Measurements from ENCODE around the gene CELF3.
A peak's percentile ranks its signal among the peaks of the same experiment; 100 is the strongest.

CELF3 gene

DNA sequence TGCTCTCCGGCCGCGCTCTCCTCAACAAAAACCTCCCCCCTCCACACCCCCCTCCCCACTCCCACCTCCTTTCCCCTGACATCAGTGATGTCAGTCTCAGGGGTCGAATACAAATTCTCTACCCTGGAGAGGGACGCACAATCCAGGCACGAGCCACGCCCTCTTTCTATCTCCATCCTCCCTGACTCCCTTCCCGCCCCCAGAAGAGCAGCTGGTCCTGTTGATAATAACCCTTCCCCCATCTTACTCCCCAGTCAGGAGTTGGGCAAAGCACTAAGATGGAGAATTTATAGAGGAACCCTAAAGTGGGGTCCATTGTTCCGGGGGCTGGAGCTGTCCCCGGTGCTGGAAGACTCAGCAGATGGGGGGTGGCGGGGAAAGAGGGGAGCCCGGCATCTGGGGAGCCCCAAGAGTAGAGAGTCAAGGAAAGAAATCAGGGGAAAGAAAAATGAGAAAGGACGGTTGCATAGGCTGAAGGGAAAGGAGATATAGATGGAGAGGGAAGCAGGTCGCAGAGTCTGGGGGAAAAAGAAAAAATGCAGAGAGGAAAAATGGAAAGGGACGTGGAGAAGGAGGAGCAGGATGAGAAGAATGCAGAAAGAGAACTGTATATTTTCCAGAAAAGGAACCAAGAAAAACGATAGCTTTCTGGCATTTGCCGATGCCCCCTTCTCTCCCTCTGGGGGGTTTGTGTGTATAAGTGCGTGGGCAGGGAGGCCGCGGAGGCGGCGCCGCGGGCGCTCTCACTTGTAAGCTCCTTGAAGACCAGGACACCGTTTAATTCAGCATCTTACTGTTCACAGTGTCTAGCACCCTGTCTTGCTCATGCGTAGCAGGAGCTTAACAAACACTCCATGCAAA is at the start of gene CELF3:
Gene CELF3 (minus strand): TSS at position 33 of the 861 bp plus-strand sequence. CDS start 783 bp downstream, outside the sequence.
- H3K27ac ChIP-seq: no peak within 1 kb of the TSS
- H3K4me1 ChIP-seq (ENCODE audit: low read depth, poor library complexity, severe bottlenecking): peaks cover 25% of the 10 kb centered on the region
- H3K9ac ChIP-seq: no peak within 1 kb of the TSS
- no peak within 1 kb of the TSS for H3K4me2 ChIP-seq
- no peaks in the 10 kb centered on the region for H3K36me3 ChIP-seq (ENCODE audit: insufficient read depth)
- no peak for TF ChIP-seq CTCF (conservative IDR thresholded peaks at IDR 0.05; ENCODE audit: low read depth, low read length)
- peaks cover 78% of the 10 kb centered on the region for H3K27me3 ChIP-seq (ENCODE audit: insufficient read depth, low read depth)
- peak within 1 kb of the TSS; percentile 34 for H3K4me3 ChIP-seq (IDR thresholded peaks at IDR 0.05; ENCODE audit: insufficient read depth, low read depth, low read length)
- H2AFZ ChIP-seq (ENCODE audit: low read depth): no peak within 1 kb of the TSS
- H4K20me1 ChIP-seq (ENCODE audit: insufficient read depth): no peaks in the 10 kb centered on the region
- H3K79me2 ChIP-seq (ENCODE audit: insufficient read depth, low read depth): no peaks in the 10 kb centered on the region

DNA sequence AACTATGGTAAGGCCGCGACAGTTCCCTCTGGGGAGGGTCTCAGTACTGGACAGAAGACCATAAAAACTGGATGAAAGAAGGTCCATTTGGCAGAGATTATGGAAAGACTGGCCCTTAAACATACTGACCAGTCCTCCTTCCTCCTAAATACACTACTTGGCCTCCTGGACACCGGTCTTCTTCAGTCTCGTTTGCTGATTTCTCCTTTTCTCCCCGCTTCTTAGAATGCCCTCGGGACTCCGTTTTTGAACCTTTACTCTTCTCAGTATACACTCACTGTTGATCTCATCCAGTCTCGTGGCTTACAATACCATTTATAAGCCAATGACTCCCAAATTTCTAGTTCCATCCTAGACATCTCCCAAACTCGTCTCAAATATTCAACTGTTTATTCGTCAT is 47.4 kb upstream of the CELF3 start:
- H3K4me1 ChIP-seq (ENCODE audit: low read depth, poor library complexity, severe bottlenecking): peaks cover 19% of the 10 kb centered on the region
- no peaks in the 10 kb centered on the region for H3K27me3 ChIP-seq (ENCODE audit: insufficient read depth, low read depth)
- peak overlapping the region; percentile 95 for H3K4me2 ChIP-seq
- TF ChIP-seq CTCF (conservative IDR thresholded peaks at IDR 0.05; ENCODE audit: low read depth, low read length): no peak
- peaks cover 22% of the 10 kb centered on the region; the same call in 1 of the 2 replicates for H3K36me3 ChIP-seq (ENCODE audit: insufficient read depth)
- H3K9ac ChIP-seq: peak overlapping the region; percentile 86
- H3K27ac ChIP-seq: peak overlapping the region; percentile 57
- peaks cover 20% of the 10 kb centered on the region for H3K79me2 ChIP-seq (ENCODE audit: insufficient read depth, low read depth)
- H2AFZ ChIP-seq (ENCODE audit: low read depth): peak overlapping the region; percentile 95
- H3K4me3 ChIP-seq (IDR thresholded peaks at IDR 0.05; ENCODE audit: insufficient read depth, low read depth, low read length): peak overlapping the region; percentile 99
- H4K20me1 ChIP-seq (ENCODE audit: insufficient read depth): no peaks in the 10 kb centered on the region

DNA sequence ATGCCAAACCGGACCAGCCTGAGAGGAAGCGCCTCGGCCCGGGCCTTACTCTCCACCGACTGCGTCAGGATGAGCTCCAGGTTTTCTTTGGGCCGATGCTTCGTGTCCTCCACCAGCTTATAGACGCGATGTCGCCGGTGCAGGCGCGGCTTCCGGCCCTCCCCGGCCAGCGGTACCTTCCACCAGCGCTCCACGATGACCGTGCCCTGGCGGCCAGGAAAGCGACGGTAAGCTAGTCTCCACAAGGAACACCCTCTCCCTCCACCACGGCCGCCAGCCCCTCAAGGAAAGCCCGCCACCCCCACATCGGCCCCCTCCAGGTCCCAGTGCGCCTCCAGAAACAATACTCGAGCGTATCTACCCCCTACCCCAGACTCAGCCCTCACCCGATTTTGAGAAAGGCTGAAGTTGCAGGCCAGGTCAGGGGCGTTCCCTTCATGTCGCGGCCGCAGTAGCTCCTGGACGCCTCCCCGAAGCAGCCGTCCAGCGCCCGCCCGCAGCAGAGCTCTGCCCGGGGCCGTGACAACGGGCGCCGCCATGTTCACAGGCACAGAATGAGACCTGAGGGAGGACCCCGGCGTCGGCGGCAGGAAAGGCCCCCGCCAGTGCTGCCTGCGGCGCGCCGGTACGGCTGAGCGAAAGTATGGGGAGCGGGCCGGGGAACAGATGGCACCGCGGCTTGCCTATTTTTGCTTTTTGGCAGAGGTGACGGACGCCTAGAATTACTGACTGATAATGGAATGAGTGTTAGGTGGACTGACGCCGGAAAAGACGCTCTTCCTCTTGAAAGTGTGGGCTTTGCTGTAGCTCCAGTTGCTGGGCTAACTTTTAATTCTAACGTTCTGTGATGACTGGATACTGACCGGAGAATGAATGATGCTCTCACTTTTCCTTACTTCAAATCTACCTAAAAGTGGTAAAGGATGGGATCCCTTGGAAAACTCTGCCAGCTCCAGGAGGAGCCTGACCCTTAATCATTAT is 46.6 kb upstream of the CELF3 start, which contains the start of gene MRPL9:
Gene MRPL9 (minus strand): TSS at position 556 of the 981 bp plus-strand sequence. CDS start 17 bp downstream, at position 539.
- Histone ChIP-seq H3K4me3 (IDR thresholded peaks at IDR 0.05; ENCODE audit: insufficient read depth, low read depth, low read length) (peak within 1 kb of the TSS; percentile 99), H3K9ac (peak within 1 kb of the TSS; percentile 86)

More for the DNA sequence above, 46.6 kb upstream of the CELF3 start, which contains the start of gene MRPL9:
- TF ChIP-seq CTCF (conservative IDR thresholded peaks at IDR 0.05; ENCODE audit: low read depth, low read length): 0 out of 2 replicates have a peak, but pooled peaks have one; percentile 9
- Histone ChIP-seq H3K4me1 (ENCODE audit: low read depth, poor library complexity, severe bottlenecking) (peaks cover 19% of the 10 kb centered on the region), H4K20me1 (ENCODE audit: insufficient read depth) (no peaks in the 10 kb centered on the region), H3K79me2 (ENCODE audit: insufficient read depth, low read depth) (peaks cover 20% of the 10 kb centered on the region), H3K4me2 (peak within 1 kb of the TSS; percentile 95), H3K36me3 (ENCODE audit: insufficient read depth) (peaks cover 27% of the 10 kb centered on the region; the same call in 1 of the 2 replicates), H3K27ac (peak within 1 kb of the TSS; percentile 57), H3K27me3 (ENCODE audit: insufficient read depth, low read depth) (no peaks in the 10 kb centered on the region), H2AFZ (ENCODE audit: low read depth) (peak within 1 kb of the TSS; percentile 95)

All from KMS-11 (cell line).